ENCODE data around the gene ROS1.

DNA sequence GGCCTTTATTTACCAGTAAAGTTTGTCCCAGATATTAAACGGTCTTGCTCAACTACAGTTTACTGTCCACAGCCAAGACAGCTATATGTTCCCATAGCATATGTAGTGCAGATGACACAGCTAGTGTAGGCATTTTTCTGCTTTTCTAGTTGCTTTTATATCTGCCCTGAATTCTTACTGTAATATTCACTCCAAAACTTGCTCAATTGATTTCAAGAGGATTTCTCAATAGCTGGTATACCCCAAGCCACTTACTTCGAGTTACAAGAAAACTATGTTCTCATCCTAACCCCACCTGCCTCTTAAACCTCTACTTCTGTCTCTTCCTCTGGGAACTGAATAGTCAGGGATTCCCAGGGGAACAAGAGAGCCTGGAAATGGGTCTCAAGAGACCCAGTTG, 18.9 kb upstream of the ROS1 start:
- no peak for TF ChIP-seq ZC3H10 (CRISPR knock-in tag; IDR thresholded peaks at IDR 0.05)
- TF ChIP-seq, protein P1, sequence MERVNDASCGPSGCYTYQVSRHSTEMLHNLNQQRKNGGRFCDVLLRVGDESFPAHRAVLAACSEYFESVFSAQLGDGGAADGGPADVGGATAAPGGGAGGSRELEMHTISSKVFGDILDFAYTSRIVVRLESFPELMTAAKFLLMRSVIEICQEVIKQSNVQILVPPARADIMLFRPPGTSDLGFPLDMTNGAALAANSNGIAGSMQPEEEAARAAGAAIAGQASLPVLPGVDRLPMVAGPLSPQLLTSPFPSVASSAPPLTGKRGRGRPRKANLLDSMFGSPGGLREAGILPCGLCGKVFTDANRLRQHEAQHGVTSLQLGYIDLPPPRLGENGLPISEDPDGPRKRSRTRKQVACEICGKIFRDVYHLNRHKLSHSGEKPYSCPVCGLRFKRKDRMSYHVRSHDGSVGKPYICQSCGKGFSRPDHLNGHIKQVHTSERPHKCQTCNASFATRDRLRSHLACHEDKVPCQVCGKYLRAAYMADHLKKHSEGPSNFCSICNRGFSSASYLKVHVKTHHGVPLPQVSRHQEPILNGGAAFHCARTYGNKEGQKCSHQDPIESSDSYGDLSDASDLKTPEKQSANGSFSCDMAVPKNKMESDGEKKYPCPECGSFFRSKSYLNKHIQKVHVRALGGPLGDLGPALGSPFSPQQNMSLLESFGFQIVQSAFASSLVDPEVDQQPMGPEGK (CRISPR knock-in tag; IDR thresholded peaks at IDR 0.05; ENCODE audit: borderline replicate concordance), result no peak
- TF ChIP-seq ARNTL (CRISPR knock-in tag; IDR thresholded peaks at IDR 0.05; ENCODE audit: borderline replicate concordance, low read depth), result no peak
